ENCODE results near the gene LY6G6C. TPM values are rescaled to one million over a fixed set of nuclear protein-coding genes. Genes with fewer than 3 reads are reported as not detected.

LY6G6C gene
- total and polyA plus RNA-seq, 10 of the 15 experiments (the other 5 are each of a cell fraction or from before 2014, with no cell fraction given), result not detected

- ATAC-seq, result peak; percentile 81
- BruUV-seq (replicated peaks), result no TSS peak
- Histone ChIP-seq H4K20me1 (ENCODE audit: control insufficient read depth, insufficient read depth) (no peaks in the 10 kb centered on the region), H3K9ac (ENCODE audit: control insufficient read depth, insufficient read depth, low read length) (no peak overlapping the region), H3K79me2 (ENCODE audit: control insufficient read depth, insufficient read depth, low read length) (no peaks in the 10 kb centered on the region), H3K4me2 (ENCODE audit: control insufficient read depth, insufficient read depth) (no peak overlapping the region), H3K27ac (ENCODE audit: control insufficient read depth, insufficient read depth) (no peak overlapping the region), H3K4me1 (ENCODE audit: control insufficient read depth, insufficient read depth, low read length) (no peaks in the 10 kb centered on the region), H3K4me3 (no peak overlapping the region), H3K27me3 (replicated peaks in 1 of 2; ENCODE audit: control insufficient read depth in 2 of 2, insufficient read depth in 2 of 2, low read length in 1 of 2) (peaks cover 0 to 2% of the 10 kb centered on the region in 2 experiments; a peak in 3 of 4 replicates), H3K36me3 (ENCODE audit: control insufficient read depth in 2 of 2, insufficient read depth in 2 of 2, low read length in 1 of 2) (no peaks in the 10 kb centered on the region), H3K9me3 (replicated peaks; ENCODE audit: control insufficient read depth, insufficient read depth, low read length) (no peaks in the 10 kb centered on the region), H2AFZ (ENCODE audit: control insufficient read depth, low read depth, low read length) (no peak overlapping the region)
- TF ChIP-seq CTCF (IDR thresholded peaks at IDR 0.05 in 2 of 3, conservative IDR thresholded peaks at IDR 0.05 in 1 of 3; ENCODE audit: control insufficient read depth in 2 of 3, extremely low read depth in 1 of 3, insufficient read depth in 1 of 3, low read depth in 3 of 3, low read length in 3 of 3) (peak; percentile 7 to 10 (median 9); a peak in 2 of 6 replicates), BACH1 (IDR thresholded peaks at IDR 0.05; ENCODE audit: borderline replicate concordance) (no peak)
- ChIA-PET CTCF (interaction anchor here (0.7 to 2.9 kb wide), 4 partner anchors 9 to 57 kb away, joined by 3 to 14 read pairs (median 5); partner anchors contain the start of gene ABHD16A), POLR2A (interaction anchor here (1.0 to 1.1 kb wide), 2 partner anchors 9 kb away, joined by 3 read pairs; partner anchors contain the start of genes ABHD16A and LY6G6C), RAD21 (ENCODE audit: unreplicated experiment) (interaction anchor here (1.2 kb wide), 1 partner anchor 32 kb away, joined by 4 read pairs; the partner anchor contains the start of gene LY6G5C), SMC1A (ENCODE audit: uncharacterized antibody, unreplicated experiment) (no interaction called here)
- no peak for DNase-seq (ENCODE audit: low read depth, low spot score)
- WGBS (ENCODE audit: insufficient coverage, insufficient replicate concordance, low lambda C conversion rate, missing lambda C conversion rate), result 20% methylated on average over 8 of the region's 8 CpGs
- intact Hi-C loops (cut with micrococcal nuclease; ENCODE audit: unreplicated experiment) (no loop called here), in situ Hi-C loops (cut with MboI) (no loop called here)
- no peak for FAIRE-seq
These were observed 9.2 kb downstream of the LY6G6C start for GRCh38 chr6:31712296-31712695.

- 27% methylated on average over 8 of the region's 8 CpGs for WGBS (ENCODE audit: insufficient coverage, insufficient replicate concordance, low lambda C conversion rate, missing lambda C conversion rate)
- Histone ChIP-seq H3K9me3 (replicated peaks; ENCODE audit: control insufficient read depth, insufficient read depth, low read length) (no peaks in the 10 kb centered on the region), H2AFZ (ENCODE audit: control insufficient read depth, low read depth, low read length) (no peak overlapping the region), H4K20me1 (ENCODE audit: control insufficient read depth, insufficient read depth) (no peaks in the 10 kb centered on the region), H3K27me3 (replicated peaks in 1 of 2; ENCODE audit: control insufficient read depth in 2 of 2, insufficient read depth in 2 of 2, low read length in 1 of 2) (peaks cover 0 to 2% of the 10 kb centered on the region in 2 experiments; a peak in 3 of 4 replicates), H3K27ac (ENCODE audit: control insufficient read depth, insufficient read depth) (no peak overlapping the region), H3K4me1 (ENCODE audit: control insufficient read depth, insufficient read depth, low read length) (no peaks in the 10 kb centered on the region), H3K79me2 (ENCODE audit: control insufficient read depth, insufficient read depth, low read length) (no peaks in the 10 kb centered on the region), H3K36me3 (ENCODE audit: control insufficient read depth in 2 of 2, insufficient read depth in 2 of 2, low read length in 1 of 2) (no peaks in the 10 kb centered on the region), H3K4me2 (ENCODE audit: control insufficient read depth, insufficient read depth) (no peak overlapping the region), H3K9ac (ENCODE audit: control insufficient read depth, insufficient read depth, low read length) (no peak overlapping the region), H3K4me3 (no peak overlapping the region)
- no peak for FAIRE-seq
- no TSS peak for BruUV-seq (replicated peaks)
- DNase-seq (ENCODE audit: low read depth, low spot score), result no peak
- intact Hi-C loops (cut with micrococcal nuclease; ENCODE audit: unreplicated experiment), result no loop called here
- SMC1A ChIA-PET (ENCODE audit: uncharacterized antibody, unreplicated experiment), result no interaction called here
- RAD21 ChIA-PET (ENCODE audit: unreplicated experiment), result interaction anchor here (0.7 kb wide), 1 partner anchor 119 kb away, joined by 3 read pairs; no protein-coding TSS in a partner anchor
- CTCF ChIA-PET, result interaction anchor here (0.5 to 2.9 kb wide), 3 partner anchors 27 to 58 kb away, joined by 3 to 14 read pairs (median 3); no protein-coding TSS in a partner anchor
- in situ Hi-C loops (cut with MboI), result no loop called here
- POLR2A ChIA-PET, result no interaction called here
- peak; percentile 37; the same call in 2 of the 3 replicates for ATAC-seq
- TF ChIP-seq IKZF2 (IDR thresholded peaks at IDR 0.05) (no peak), PML (IDR thresholded peaks at IDR 0.05; ENCODE audit: low read length) (no peak), MYC (IDR thresholded peaks at IDR 0.05; ENCODE audit: insufficient read depth, insufficient read length, insufficient replicate concordance, low read length, severe bottlenecking) (no peak), RAD21 (IDR thresholded peaks at IDR 0.05; ENCODE audit: insufficient read depth, low read depth, low read length) (no peak), SP1 (IDR thresholded peaks at IDR 0.05; ENCODE audit: low read depth, low read length) (no peak), FOXM1 (IDR thresholded peaks at IDR 0.05; ENCODE audit: low read depth, low read length) (no peak), CHD4 (IDR thresholded peaks at IDR 0.05) (no peak), SUZ12 (IDR thresholded peaks at IDR 0.05; ENCODE audit: unreplicated experiment) (no peak)
- TF ChIP-seq, protein P1, sequence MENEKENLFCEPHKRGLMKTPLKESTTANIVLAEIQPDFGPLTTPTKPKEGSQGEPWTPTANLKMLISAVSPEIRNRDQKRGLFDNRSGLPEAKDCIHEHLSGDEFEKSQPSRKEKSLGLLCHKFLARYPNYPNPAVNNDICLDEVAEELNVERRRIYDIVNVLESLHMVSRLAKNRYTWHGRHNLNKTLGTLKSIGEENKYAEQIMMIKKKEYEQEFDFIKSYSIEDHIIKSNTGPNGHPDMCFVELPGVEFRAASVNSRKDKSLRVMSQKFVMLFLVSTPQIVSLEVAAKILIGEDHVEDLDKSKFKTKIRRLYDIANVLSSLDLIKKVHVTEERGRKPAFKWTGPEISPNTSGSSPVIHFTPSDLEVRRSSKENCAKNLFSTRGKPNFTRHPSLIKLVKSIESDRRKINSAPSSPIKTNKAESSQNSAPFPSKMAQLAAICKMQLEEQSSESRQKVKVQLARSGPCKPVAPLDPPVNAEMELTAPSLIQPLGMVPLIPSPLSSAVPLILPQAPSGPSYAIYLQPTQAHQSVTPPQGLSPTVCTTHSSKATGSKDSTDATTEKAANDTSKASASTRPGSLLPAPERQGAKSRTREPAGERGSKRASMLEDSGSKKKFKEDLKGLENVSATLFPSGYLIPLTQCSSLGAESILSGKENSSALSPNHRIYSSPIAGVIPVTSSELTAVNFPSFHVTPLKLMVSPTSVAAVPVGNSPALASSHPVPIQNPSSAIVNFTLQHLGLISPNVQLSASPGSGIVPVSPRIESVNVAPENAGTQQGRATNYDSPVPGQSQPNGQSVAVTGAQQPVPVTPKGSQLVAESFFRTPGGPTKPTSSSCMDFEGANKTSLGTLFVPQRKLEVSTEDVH (IDR thresholded peaks at IDR 0.05; ENCODE audit: low read depth, partially characterized antibody), result no peak
These were observed 10.3 kb downstream of the LY6G6C start for GRCh38 chr6:31711233-31711632.

All from GM12878 (cell line).